WERI-Rb-1 (cell line): ENCODE measurements around the gene RDH8.
A peak's percentile ranks its signal among the peaks of the same experiment; 100 is the strongest.
"Not testable (repeated sequence)": the region's sequence is repeated elsewhere in the genome, so short reads cannot be mapped to it uniquely, and the experiment has no call there.

Experiments used
- DNase-seq: peaks from one replicate; pipeline ENCODE4 v3.0.0-alpha.2; 2020
- H3K27ac ChIP-seq: fragments of 250-450 bp; sonication (Bioruptor Pico); 2 replicates; pipeline ENCODE4 v1.5.1; 2020; ENCODE audit warnings: mild to moderate bottlenecking, moderate library complexity
- H3K27me3 ChIP-seq: fragments of 250-450 bp; sonication (Bioruptor Pico); 2 replicates; pipeline ENCODE4 v1.5.1; 2021; ENCODE audit warnings: mild to moderate bottlenecking, low read depth, moderate library complexity; ENCODE audit not compliant: insufficient read depth, severe bottlenecking
- H3K36me3 ChIP-seq: fragments of 250-450 bp; sonication (Bioruptor Pico); 2 replicates; pipeline ENCODE4 v1.5.1; 2020; ENCODE audit warnings: mild to moderate bottlenecking, moderate library complexity
- H3K4me3 ChIP-seq: 2 replicates; pipeline ENCODE4 v1.5.1; 2011; ENCODE audit warnings: low read depth, mild to moderate bottlenecking, control low read depth, low read length
- H3K9me3 ChIP-seq: fragments of 250-450 bp; sonication (Bioruptor Pico); 2 replicates; pipeline ENCODE4 v1.5.1; 2021; ENCODE audit warnings: mild to moderate bottlenecking, moderate library complexity; ENCODE audit not compliant: severe bottlenecking
- TF ChIP-seq, protein P1 (sequence below): IDR thresholded peaks from 2 replicates; pipeline ENCODE4 v1.5.1; 2011; ENCODE audit warnings: low read depth, mild to moderate bottlenecking, control low read depth, inconsistent platforms, low read length

RDH8 gene

DNA sequence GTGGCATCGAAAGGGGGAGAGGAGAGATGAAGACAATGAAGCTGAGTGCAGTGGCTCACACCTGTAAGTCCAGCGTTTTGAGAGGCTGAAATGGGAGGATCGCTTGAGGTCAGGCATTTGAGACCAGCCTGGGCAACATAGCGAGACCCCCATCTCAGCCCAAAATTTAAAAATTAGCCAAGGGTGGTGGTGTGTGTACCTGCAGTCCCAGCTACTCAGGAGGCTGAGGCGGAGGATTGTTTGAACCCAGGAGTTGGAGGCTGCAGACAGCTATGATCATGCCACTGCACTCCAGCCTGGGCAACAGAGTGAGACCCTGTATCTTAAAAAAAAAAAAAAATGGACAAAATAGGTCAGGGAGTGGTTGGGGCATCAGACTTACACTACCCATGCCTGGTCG, 7.6 kb downstream of the RDH8 start:
- Histone ChIP-seq H3K36me3 (no peaks in the 10 kb centered on the region), H3K4me3 (no peak overlapping the region), H3K27ac (no peak overlapping the region), H3K27me3 (peaks cover 2% of the 10 kb centered on the region), H3K9me3 (no peaks in the 10 kb centered on the region)
- TF ChIP-seq, protein P1, sequence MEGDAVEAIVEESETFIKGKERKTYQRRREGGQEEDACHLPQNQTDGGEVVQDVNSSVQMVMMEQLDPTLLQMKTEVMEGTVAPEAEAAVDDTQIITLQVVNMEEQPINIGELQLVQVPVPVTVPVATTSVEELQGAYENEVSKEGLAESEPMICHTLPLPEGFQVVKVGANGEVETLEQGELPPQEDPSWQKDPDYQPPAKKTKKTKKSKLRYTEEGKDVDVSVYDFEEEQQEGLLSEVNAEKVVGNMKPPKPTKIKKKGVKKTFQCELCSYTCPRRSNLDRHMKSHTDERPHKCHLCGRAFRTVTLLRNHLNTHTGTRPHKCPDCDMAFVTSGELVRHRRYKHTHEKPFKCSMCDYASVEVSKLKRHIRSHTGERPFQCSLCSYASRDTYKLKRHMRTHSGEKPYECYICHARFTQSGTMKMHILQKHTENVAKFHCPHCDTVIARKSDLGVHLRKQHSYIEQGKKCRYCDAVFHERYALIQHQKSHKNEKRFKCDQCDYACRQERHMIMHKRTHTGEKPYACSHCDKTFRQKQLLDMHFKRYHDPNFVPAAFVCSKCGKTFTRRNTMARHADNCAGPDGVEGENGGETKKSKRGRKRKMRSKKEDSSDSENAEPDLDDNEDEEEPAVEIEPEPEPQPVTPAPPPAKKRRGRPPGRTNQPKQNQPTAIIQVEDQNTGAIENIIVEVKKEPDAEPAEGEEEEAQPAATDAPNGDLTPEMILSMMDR, result no peak
- no peak for DNase-seq

DNA sequence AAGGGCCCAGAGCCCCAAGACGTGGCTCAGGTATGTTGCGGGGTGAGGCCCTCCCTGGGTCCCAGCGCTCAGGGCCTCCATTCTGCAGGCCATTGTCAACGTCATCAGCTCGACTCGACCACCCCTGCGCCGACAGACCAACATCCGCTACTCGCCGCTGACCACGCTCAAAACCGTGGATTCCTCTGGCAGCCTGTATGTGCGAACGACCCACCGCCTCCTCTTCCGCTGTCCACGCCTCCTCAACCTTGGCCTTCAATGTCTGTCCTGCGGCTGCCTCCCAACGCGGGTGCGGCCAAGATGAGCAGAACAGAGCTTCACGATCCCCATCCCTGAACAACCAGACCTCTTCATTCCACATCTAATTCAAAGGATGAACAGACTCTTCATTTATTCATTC, 8.2 kb downstream of the RDH8 start:
- Histone ChIP-seq H3K27ac (no peak overlapping the region), H3K9me3 (no peaks in the 10 kb centered on the region), H3K36me3 (no peaks in the 10 kb centered on the region), H3K4me3 (no peak overlapping the region), H3K27me3 (peaks cover 4% of the 10 kb centered on the region)
- TF ChIP-seq, protein P1, result no peak
- no peak for DNase-seq

DNA sequence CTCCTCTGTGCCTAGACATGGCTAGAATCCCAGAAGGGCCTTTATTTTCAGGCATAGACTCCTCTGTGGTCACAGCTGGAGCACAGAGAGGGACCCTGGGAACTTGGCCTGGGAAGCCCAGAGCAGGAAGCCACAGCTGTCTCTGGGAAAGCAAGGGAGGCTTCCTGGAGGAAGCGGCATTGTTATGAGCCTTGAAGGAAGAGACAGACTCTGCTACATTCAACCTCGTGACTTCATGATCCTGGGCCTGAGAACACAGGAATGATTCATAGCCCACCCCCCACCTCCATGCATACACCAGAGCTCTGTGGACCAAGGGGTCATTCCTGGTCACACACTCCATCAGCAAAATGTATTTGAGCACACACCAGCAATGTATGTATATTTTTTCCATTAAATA, 8.6 kb downstream of the RDH8 start:
- Histone ChIP-seq H3K27ac (no peak overlapping the region), H3K4me3 (no peak overlapping the region), H3K27me3 (peaks cover 8% of the 10 kb centered on the region), H3K36me3 (no peaks in the 10 kb centered on the region), H3K9me3 (no peaks in the 10 kb centered on the region)
- DNase-seq, result no peak
- TF ChIP-seq, protein P1, result no peak

DNA sequence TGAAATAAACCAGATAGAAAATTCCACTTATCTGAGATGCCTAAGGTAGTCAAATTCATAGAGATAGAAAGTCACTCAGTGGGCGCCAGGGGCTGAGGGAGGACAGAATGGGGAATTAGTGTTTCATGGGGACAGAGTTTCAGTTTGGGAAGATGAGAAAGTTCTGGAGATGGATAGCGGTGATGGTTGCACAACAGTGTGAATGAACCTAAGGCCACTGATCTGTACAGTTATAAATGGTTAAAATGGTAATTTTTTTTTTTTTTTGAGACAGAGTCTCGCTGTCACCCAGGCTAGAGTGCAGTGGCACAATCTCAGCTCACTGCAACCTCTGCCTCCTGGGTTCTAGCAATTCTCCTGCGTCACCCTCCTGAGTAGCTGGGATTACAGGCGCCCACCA, 9.8 kb downstream of the RDH8 start:
- not testable (repeated sequence) for H3K36me3 ChIP-seq, DNase-seq, H3K27ac ChIP-seq, H3K4me3 ChIP-seq, H3K9me3 ChIP-seq
- H3K27me3 ChIP-seq, result peaks cover 15% of the 10 kb centered on the region

DNA sequence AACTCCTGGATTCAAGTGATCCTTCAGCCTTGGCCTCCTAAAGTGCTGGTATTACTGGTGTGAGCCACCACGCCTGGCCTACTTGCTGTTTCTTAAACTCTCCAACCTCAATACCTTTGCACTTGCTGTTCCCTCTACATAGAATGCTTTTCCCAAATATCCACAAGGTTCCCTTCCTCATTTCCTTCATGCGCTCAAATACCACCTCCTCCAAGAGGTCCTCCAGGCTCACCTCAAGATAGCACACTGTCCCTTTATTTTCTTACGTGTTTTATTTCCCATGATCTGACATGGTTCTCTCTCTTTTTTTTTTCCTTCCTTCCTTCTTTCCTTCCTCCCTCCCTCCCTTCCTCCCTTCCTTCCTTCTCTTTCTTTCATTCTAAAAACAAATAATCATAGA, 13.5 kb downstream of the RDH8 start:
- no peaks in the 10 kb centered on the region for H3K36me3 ChIP-seq
- no peak overlapping the region for H3K27ac ChIP-seq
- H3K9me3 ChIP-seq, result no peaks in the 10 kb centered on the region
- H3K27me3 ChIP-seq, result peaks cover 41% of the 10 kb centered on the region
- DNase-seq, result no peak
- TF ChIP-seq, protein P1, result no peak
- H3K4me3 ChIP-seq, result no peak overlapping the region

DNA sequence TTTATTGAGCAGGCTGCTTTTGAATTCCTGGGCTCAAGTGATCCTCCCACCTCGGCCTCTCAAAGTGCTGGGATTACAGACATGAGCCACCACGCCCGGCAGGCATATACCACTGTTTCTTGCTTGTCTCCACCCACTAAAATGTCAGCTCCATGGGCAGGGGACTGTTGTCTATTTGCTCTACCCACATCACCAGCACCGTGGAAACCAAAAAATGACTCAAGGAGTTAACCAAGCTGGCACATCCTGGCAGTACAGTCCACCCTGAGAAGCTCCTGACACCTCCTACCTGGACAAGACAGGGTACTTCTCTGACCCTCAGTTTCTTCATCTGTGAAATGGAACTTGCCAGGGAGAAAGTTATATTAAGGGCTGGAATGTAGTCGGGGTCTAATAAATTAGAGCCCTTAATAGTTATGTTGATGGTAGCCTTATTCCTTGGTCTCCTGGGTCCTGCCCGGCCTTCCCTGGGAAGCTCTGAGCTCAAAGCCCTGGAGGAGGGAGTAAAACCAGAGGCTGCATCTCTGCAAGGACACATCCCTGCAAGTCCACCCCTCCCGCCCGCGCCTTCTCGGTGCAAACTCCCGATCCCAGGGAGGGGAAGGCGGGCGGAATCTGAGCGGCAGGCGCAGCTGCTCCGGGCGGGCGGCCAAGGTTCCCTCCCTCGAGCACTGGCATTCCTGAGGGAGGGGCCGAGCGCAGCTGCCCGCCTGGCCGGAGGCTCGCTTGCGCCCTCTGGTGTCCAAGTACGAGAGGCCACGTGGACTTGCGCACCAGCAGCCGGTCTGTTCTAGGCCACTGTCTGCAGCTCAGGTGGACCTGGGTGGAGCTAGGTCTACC, 14.1 kb downstream of the RDH8 start:
- no peaks in the 10 kb centered on the region for H3K36me3 ChIP-seq
- TF ChIP-seq, protein P1, result peak; percentile 97
- DNase-seq, result peak; percentile 92
- no peaks in the 10 kb centered on the region for H3K9me3 ChIP-seq
- no peak overlapping the region for H3K27ac ChIP-seq
- H3K27me3 ChIP-seq, result peaks cover 45% of the 10 kb centered on the region
- no peak overlapping the region; the same call in 1 of the 2 replicates for H3K4me3 ChIP-seq
